GM21825 (cell line): Measurements from ENCODE around the gene KRTAP15-1.

Experiments used
- ATAC-seq: cut with Tn5 transposase; IDR thresholded peaks from one replicate; pipeline ENCODE4 v1.9.1; 2021; ENCODE audit warnings: mild to moderate bottlenecking, moderate library complexity; ENCODE audit not compliant: unreplicated experiment

Gene KRTAP15-1, protein sequence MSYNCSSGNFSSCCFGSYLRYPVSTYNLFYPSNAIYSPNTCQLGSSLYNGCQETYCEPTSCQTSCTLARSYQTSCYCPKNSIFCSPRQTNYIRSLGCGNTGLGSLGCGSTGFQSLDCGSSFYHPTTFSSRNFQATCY

DNA sequence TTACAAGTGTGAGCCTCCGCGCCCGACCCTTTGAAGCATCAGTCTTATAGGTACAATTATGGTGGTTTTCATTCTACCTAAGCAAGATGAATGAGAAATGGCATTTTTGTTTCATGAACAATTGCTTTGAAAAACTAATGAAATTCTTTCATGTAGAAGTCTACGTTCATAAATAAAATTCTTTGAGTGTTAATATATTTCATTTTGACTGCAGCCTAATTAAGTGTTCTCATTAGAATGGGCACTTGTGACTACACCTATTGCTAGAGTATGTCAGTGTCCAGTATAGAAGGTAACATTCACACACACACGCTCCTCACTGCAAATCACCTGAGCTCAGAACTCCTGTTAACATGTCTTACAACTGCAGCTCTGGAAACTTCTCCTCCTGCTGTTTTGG, at the start of gene KRTAP15-1:
Gene KRTAP15-1 (plus strand): TSS at position 301 of the 400 bp plus-strand sequence. CDS start 53 bp downstream, at position 354.
- ATAC-seq: no peak

DNA sequence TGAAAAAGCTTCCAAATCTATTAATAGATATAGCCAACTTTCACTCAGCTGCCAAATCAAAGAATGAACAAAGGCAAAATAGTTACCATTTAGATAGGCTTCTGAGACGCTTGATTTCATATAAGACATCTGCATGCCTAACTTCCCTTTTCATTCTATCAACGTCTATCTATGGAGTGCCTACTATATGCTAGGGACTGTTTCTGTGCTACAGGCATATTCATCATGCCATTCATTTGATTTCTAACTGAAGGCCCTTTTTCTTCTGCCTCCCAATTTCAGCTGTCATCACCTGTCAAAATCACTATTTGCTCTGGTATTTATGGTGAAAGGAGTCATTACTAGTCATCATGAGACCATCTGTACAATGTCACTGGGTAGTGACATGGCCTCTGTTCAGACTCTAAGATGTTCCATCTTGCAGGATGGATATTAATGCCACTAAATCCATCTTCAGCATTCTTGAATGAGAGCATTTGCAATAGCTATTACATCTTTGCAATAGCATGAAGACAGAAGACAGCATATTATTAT, 48.5 kb upstream of the KRTAP15-1 start:
- no peak for ATAC-seq

DNA sequence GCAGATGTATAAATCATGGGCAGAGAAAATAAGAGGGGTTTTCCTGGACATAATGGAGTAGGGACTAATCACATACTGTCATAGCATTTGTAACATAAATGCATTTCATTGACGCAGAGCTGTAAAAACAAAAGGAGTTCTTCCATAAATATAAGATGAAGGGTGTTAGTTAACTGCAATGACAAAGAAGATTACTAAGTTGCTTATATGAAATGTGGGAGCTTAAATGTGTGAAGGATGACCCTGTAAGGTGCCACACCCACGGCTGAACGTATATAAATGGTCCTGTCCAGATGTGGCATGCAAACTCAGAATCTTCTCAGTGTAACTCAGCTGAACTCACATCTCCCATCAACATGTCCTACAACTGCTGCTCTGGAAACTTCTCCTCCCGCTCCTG, 44.3 kb upstream of the KRTAP15-1 start, which contains the start of gene KRTAP13-1:
Gene KRTAP13-1 (plus strand): TSS at position 301 of the 400 bp plus-strand sequence. CDS start 56 bp downstream, at position 357.
- ATAC-seq: no peak

- no peak for ATAC-seq
Measured at GRCh38 chr21:30408782-30409494, 31.1 kb upstream of the KRTAP15-1 start.

- no peak for ATAC-seq
Measured at GRCh38 chr21:30415993-30416392, 24.1 kb upstream of the KRTAP15-1 start.

GRCh38 chr21:30425826-30426225, 14.2 kb upstream of the KRTAP15-1 start, which contains the start of gene KRTAP13-3:
KRTAP13-3 (minus strand) TSS chr21:30425926; CDS start chr21:30425912, 14 bp downstream.
- ATAC-seq: no peak

GRCh38 chr21:30426731-30427130, 13.3 kb upstream of the KRTAP15-1 start:
- no peak for ATAC-seq

DNA sequence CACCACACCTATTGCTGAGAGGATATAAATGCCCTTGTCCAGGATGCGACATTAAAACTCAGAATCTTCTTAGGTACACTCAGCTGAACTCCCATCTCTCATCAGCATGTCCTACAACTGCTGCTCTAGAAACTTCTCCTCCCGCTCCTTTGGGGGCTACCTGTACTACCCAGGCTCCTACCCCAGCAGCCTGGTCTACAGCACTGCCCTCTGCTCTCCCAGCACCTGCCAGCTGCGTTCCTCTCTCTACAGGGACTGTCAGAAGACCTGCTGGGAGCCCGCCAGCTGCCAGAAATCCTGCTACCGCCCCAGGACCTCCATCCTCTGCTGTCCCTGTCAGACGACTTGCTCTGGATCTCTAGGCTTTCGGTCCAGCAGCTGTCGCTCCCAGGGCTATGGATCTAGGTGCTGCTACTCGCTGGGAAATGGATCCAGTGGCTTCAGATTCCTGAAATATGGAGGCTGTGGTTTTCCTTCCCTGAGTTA, 9.9 kb upstream of the KRTAP15-1 start, which contains the start of gene KRTAP13-4:
Gene KRTAP13-4 (plus strand): TSS at position 51 of the 486 bp plus-strand sequence. CDS start 56 bp downstream, at position 107.
- no peak for ATAC-seq

- no peak for ATAC-seq
Measured at GRCh38 chr21:30434033-30434631, 5.9 kb upstream of the KRTAP15-1 start.

DNA sequence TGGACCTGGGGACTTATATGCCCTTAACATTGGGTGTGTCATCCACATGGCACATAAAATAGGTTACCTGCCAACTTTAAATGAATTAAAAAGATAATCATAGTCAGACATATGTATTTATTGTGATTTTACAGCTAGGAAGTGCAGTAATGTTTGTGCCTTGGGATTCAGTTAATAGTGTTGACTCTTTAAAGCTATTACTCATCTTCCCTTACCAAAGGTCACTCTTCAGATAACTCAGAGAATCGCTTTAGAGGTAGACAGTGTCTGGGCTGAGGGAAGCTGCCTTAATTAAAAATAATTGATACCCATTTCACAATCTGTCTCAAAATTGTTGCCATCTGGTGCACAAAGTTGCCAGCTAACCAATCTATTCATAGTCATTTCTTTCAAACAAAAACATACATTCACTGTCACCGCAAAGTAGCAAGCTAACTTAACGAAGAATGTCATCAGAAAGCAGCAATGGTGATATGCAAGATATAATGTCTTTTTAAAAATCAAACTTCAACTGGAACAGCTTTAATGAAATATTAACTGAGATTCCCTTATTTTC, 3.0 kb upstream of the KRTAP15-1 start:
- ATAC-seq: no peak

GRCh38 chr21:30443226-30443625, 3.2 kb downstream of the KRTAP15-1 start:
- ATAC-seq: no peak

- ATAC-seq: no peak
Measured at GRCh38 chr21:30444204-30444603, 4.1 kb downstream of the KRTAP15-1 start.

DNA sequence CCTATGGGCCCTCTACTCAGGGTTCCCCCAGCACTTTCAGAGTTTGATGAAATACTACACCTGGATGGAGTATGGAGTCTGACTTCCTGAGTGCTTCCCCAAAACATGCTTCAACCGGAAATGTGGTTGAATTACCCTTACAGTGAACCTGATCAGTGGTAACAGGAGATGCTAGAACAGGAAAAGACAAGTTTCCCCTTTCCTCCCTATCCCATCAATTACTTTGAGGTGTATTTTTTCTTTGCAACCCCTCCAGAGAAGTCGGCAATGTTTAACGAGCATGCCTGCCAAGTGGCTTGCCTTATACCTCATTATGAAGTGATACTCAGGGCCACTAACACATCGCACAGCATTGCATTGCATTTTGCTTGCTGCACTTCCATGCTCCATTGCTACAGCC, 7.0 kb downstream of the KRTAP15-1 start:
- no peak for ATAC-seq

DNA sequence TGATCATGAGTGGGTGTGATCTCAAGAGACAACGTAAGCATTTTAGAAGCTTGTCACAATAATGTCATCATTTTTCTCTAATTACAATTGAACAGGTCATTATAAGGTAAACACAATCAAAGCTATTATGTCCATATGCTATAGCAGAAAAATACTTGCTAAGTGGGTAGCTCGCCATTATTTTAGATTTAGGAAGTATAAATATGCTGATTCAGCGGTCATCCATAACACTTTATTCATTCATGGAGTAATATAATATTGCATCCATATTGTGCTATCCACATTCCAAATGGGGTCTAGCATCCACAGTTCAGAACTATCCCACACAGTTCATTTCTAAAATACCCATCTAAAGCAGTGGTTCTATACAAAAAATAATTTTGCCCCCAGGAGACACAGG, 8.4 kb downstream of the KRTAP15-1 start:
- ATAC-seq: no peak

DNA sequence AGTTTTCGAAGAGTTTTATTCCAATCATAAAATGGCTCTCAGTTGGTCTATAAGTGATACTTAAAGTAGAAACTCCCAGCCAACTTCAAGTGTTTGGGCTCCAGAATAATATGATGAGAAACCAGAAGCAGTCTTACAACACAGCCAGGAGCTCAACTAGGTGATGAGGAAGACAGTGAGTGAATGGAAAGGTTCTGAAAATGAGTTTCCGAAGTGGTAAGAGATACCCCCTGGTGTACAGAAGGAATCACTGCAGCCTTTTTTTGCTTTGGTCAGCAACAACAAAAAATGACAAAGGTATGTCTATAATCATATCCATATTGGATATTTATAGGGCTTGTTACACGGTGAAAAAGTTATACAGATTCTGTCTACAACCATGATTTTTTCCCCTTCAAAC, 23.6 kb downstream of the KRTAP15-1 start:
- ATAC-seq: no peak

GRCh38 chr21:30468900-30469714, 29.0 kb downstream of the KRTAP15-1 start:
- no peak for ATAC-seq

DNA sequence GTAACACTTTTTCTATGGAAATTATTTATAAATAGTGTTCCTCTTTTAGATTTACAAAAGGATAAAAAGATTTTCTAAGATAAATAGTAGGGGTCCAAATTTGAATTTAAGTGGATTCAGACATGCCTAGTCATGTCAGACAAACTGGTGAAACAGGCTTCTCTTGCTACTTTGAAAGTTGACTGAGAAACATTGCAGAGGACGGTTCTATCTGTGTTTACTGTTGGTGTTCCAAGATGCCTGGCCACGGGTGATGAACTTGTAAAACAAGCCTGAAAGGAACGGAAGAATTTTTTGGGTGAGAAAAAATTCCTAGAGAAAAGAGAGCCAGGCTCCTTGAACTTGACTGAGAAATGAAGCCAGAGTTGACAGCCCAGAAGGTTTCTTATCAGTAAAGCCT, 37.9 kb downstream of the KRTAP15-1 start:
- ATAC-seq: no peak

DNA sequence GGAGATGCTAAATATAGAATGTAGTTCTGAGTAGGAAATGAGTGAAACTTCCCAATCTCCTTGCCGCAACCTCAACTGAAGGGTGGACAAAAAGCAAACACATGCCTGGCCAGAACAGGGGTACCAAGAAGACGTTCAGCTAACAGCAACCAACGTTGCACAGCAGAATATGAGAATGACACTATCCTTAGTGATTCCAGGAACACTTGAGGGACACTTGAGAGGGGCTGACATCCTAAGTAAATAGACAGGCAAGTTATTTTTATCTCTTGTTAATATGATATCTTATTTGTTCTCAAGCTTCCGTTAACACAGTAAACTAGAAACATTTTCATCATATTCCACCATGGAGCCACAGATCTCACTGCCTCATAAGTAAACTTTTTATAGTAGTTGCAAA, 39.2 kb downstream of the KRTAP15-1 start:
- no peak for ATAC-seq

DNA sequence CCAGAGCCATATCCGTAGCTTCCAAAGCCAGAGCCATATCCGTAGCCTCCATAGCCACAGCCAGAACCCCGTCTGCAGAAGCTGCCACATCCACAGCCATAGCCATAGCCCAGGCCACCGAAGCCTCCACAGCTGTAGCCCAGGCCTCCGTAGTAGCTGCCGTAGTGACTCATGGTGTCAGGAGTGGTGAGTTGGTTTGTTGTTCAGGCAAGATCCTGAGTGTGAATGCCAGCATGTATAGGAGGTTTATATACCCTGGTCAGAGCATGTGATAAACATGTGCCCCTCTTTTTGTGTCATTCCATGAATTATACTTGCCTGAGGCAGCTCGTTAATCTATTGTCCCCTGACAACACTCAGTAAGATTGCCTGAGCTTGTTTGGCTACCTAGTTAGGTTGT, 40.1 kb downstream of the KRTAP15-1 start, which contains the start of gene KRTAP19-1:
Gene KRTAP19-1 (minus strand): TSS at position 223 of the 400 bp plus-strand sequence. CDS start 50 bp downstream, at position 173.
- ATAC-seq: no peak

DNA sequence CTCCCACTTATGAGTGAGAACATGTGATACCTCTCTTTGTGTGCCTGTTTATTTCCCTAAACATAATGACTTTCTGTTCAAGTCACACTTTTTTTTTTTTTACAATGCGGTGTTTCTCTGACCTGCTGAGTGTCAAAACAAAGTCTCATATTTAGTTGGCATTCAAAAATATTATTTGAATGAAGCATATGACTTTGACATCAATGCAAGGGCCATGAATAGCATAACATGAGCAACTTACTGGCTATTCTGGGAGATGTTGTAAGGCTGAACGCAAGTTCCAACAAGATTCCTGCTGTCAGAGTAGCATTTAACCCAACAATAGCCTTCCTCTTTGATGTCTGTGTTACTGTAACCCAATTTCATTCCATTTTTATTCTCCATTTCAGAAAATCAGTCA, 42.1 kb downstream of the KRTAP15-1 start:
- no peak for ATAC-seq
